Liver (tissue), 9 donors: ENCODE measurements around the gene LAD1. TPM values are rescaled to one million over a fixed set of nuclear protein-coding genes. Genes with fewer than 3 reads are reported as not detected.

ENCODE experiments used
- DNase-seq: peaks from one replicate; pipeline ENCODE4 v3.0.0-alpha.2; 2017; ENCODE audit warnings: low spot score
- H3K27ac ChIP-seq, 2 donors: one replicate each; pipeline ENCODE4 v1.7.0; 2013; ENCODE audit warnings: inconsistent platforms in 2 of 2, low read length in 2 of 2, control low read depth in 1 of 2, low read depth in 1 of 2, mild to moderate bottlenecking in 1 of 2
- H3K27me3 ChIP-seq, 4 donors: one replicate each; pipeline versions ENCODE4 v1.6.1 to v1.7.0; 2013; ENCODE audit warnings: low read length in 3 of 4, inconsistent platforms in 1 of 4, mild to moderate bottlenecking in 1 of 4, moderate library complexity in 1 of 4; ENCODE audit not compliant: control insufficient read depth in 4 of 4, insufficient read depth in 4 of 4
- H3K36me3 ChIP-seq, 4 donors: one replicate each; pipeline versions ENCODE4 v1.6.1 to v1.7.0; 2013; ENCODE audit warnings: low read length in 3 of 4, mild to moderate bottlenecking in 3 of 4, low read depth in 1 of 4, moderate library complexity in 1 of 4; ENCODE audit not compliant: control insufficient read depth in 4 of 4, insufficient read depth in 3 of 4
- H3K4me1 ChIP-seq, 4 donors: one replicate each; pipeline versions ENCODE4 v1.6.1 to v1.7.0; 2013; ENCODE audit warnings: low read length in 3 of 4, mild to moderate bottlenecking in 3 of 4, moderate library complexity in 1 of 4; ENCODE audit not compliant: control insufficient read depth in 4 of 4, insufficient read depth in 4 of 4
- H3K4me3 ChIP-seq, 3 donors: one replicate each; pipeline versions ENCODE4 v1.6.1 to v1.7.0; 2013; ENCODE audit warnings: low read length in 3 of 3, control low read depth in 1 of 3, low read depth in 1 of 3, mild to moderate bottlenecking in 1 of 3
- H3K9ac ChIP-seq, 2 donors: one replicate each; pipeline ENCODE4 v1.7.0; 2013; ENCODE audit warnings: low read length in 2 of 2, mild to moderate bottlenecking in 2 of 2, moderate library complexity in 2 of 2, control low read depth in 1 of 2, low read depth in 1 of 2
- H3K9me3 ChIP-seq, 4 donors: one replicate each; pipeline versions ENCODE4 v1.6.1 to v1.7.0; 2013; ENCODE audit warnings: low read length in 3 of 4; ENCODE audit not compliant: control insufficient read depth in 4 of 4
- ATF3 ChIP-seq: IDR thresholded peaks from 2 replicates; pipeline ENCODE4 v1.6.1; 2016; ENCODE audit warnings: antibody characterized with exemption
- EGR1 ChIP-seq, 2 donors: IDR thresholded peaks; 2 replicates each; pipeline ENCODE4 v1.6.1; 2016 to 2018; ENCODE audit warnings: antibody characterized with exemption in 2 of 2, low read depth in 2 of 2
- FOXA1 ChIP-seq: IDR thresholded peaks from 2 replicates; pipeline ENCODE4 v1.6.1; 2016; ENCODE audit warnings: antibody characterized with exemption
- FOXA2 ChIP-seq: IDR thresholded peaks from 2 replicates; pipeline ENCODE4 v1.6.1; 2016; ENCODE audit warnings: antibody characterized with exemption
- GABPA ChIP-seq, 2 donors: IDR thresholded peaks in 1 of 2; conservative IDR thresholded peaks in 1 of 2; 2 replicates each; pipeline ENCODE4 v1.6.1; 2016; ENCODE audit warnings: antibody characterized with exemption in 2 of 2, mild to moderate bottlenecking in 1 of 2, moderate library complexity in 1 of 2
- HNF4A ChIP-seq, 2 donors: conservative IDR thresholded peaks; 2 replicates each; pipeline ENCODE4 v1.6.1; 2016; ENCODE audit warnings: antibody characterized with exemption in 2 of 2, mild to moderate bottlenecking in 2 of 2
- HNF4G ChIP-seq: IDR thresholded peaks from 2 replicates; pipeline ENCODE4 v1.6.1; 2016; ENCODE audit warnings: antibody characterized with exemption
- JUND ChIP-seq, 2 donors: IDR thresholded peaks; 2 replicates each; pipeline ENCODE4 v1.6.1; 2016; ENCODE audit warnings: antibody characterized with exemption in 2 of 2
- NR2F2 ChIP-seq: IDR thresholded peaks from 2 replicates; pipeline ENCODE4 v1.6.1; 2016; ENCODE audit warnings: antibody characterized with exemption
- RAD21 ChIP-seq, 2 donors: IDR thresholded peaks; 2 replicates each; pipeline ENCODE4 v1.6.1; 2016; ENCODE audit warnings: antibody characterized with exemption in 2 of 2, mild to moderate bottlenecking in 2 of 2
- REST ChIP-seq: IDR thresholded peaks from 2 replicates; pipeline ENCODE4 v1.6.1; 2016; ENCODE audit warnings: antibody characterized with exemption, mild to moderate bottlenecking
- RXRA ChIP-seq, 2 donors: IDR thresholded peaks; 2 replicates each; pipeline ENCODE4 v1.6.1; 2017 to 2018; ENCODE audit warnings: antibody characterized with exemption in 2 of 2, mild to moderate bottlenecking in 1 of 2
- SP1 ChIP-seq: IDR thresholded peaks from 2 replicates; pipeline ENCODE4 v1.6.1; 2018; ENCODE audit warnings: antibody characterized with exemption, mild to moderate bottlenecking
- TAF1 ChIP-seq: conservative IDR thresholded peaks from 2 replicates; pipeline ENCODE4 v1.6.1; 2016; ENCODE audit warnings: antibody characterized with exemption, mild to moderate bottlenecking
- YY1 ChIP-seq: IDR thresholded peaks from 2 replicates; pipeline ENCODE4 v1.6.1; 2016; ENCODE audit warnings: antibody characterized with exemption, mild to moderate bottlenecking
- ZBTB33 ChIP-seq: IDR thresholded peaks from 2 replicates; pipeline ENCODE4 v1.6.1; 2016; ENCODE audit warnings: antibody characterized with exemption
- WGBS: extraction: QIAGEN DNeasy Blood & Tissue Kit; methylation state at CpG from one replicate; pipeline ENCODE4 v1.1.7; 2013; 5-methylcytosine and 5-hydroxymethylcytosine counted together
- polyA plus RNA-seq, 2 donors: library from polyadenylated mRNA; stranded (reverse) in 1 of 2; unstranded in 1 of 2; fragments of 200-250 nt in 1 of 2; fragments of >200 nt in 1 of 2; fragmentation: Nextera tagmentation in 1 of 2; extraction: Ambion mirVana in 1 of 2; gene quantifications; one replicate each; pipeline versions ENCODE4 v1.2.1 to v1.2.3, GENCODE V29; 2013 to 2015
- total RNA-seq, 2 donors: library from RNA; depleted of rRNA; stranded (reverse); fragments of >200 nt; gene quantifications; one replicate each; pipeline ENCODE4 v1.2.3, GENCODE V29; 2014
- TF ChIP-seq, protein P1 (sequence below): fragments of 150-350 bp; IDR thresholded peaks from 2 replicates; pipeline ENCODE4 v1.5.1; 2017; ENCODE audit warnings: improper control_type of control experiment, low read depth, low read length; ENCODE audit not compliant: missing input control
- TF ChIP-seq, protein P2 (sequence below): IDR thresholded peaks from 2 replicates; pipeline ENCODE4 v1.6.1; 2016; ENCODE audit warnings: antibody characterized with exemption
- donor health status: healthy.
- donor health status: healthy.
- donor health status: healthy.
- donor health status: healthy.
- donor health status: healthy.

LAD1 gene
- total and polyA plus RNA-seq, 4 donors, result 3.4 to 13.7 (median 8.5) TPM

GRCh38 chr1:201379733-201380242 lies 19.3 kb downstream of the LAD1 start:
- no peaks in the 10 kb centered on the region for H3K9me3 ChIP-seq
- H3K4me3 ChIP-seq, result no peak overlapping the region
- H3K36me3 ChIP-seq, result peaks cover 0 to 5% (median 4%) of the 10 kb centered on the region in 4 donors
- no peak overlapping the region for H3K27ac ChIP-seq
- H3K27me3 ChIP-seq, result peaks cover 0 to 5% (median 0%) of the 10 kb centered on the region in 4 donors
- TF ChIP-seq REST, result no peak
- DNase-seq, result no peak
- no peak overlapping the region for H3K9ac ChIP-seq
- H3K4me1 ChIP-seq, result no peaks in the 10 kb centered on the region
- 76% methylated on average over 9 of the region's 9 CpGs for WGBS

GRCh38 chr1:201378804-201379203 lies 20.3 kb downstream of the LAD1 start:
- peaks cover 0 to 5% (median under 1%) of the 10 kb centered on the region in 4 donors for H3K27me3 ChIP-seq
- TF ChIP-seq RXRA (IDR thresholded peaks at IDR 0.05) (no peak), JUND (IDR thresholded peaks at IDR 0.05) (no peak), SP1 (no peak), YY1 (no peak), HNF4A (conservative IDR thresholded peaks at IDR 0.05) (no peak), GABPA (IDR thresholded peaks at IDR 0.05 in 1 of 2, conservative IDR thresholded peaks at IDR 0.05 in 1 of 2) (no peak), EGR1 (IDR thresholded peaks at IDR 0.05; ENCODE audit: low read depth in 2 of 2) (no peak), ZBTB33 (no peak), HNF4G (no peak), FOXA1 (no peak), ATF3 (no peak), FOXA2 (no peak), REST (no peak), RAD21 (IDR thresholded peaks at IDR 0.05) (no peak), TAF1 (no peak), NR2F2 (no peak)
- TF ChIP-seq, protein P1, sequence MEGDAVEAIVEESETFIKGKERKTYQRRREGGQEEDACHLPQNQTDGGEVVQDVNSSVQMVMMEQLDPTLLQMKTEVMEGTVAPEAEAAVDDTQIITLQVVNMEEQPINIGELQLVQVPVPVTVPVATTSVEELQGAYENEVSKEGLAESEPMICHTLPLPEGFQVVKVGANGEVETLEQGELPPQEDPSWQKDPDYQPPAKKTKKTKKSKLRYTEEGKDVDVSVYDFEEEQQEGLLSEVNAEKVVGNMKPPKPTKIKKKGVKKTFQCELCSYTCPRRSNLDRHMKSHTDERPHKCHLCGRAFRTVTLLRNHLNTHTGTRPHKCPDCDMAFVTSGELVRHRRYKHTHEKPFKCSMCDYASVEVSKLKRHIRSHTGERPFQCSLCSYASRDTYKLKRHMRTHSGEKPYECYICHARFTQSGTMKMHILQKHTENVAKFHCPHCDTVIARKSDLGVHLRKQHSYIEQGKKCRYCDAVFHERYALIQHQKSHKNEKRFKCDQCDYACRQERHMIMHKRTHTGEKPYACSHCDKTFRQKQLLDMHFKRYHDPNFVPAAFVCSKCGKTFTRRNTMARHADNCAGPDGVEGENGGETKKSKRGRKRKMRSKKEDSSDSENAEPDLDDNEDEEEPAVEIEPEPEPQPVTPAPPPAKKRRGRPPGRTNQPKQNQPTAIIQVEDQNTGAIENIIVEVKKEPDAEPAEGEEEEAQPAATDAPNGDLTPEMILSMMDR, result no peak
- TF ChIP-seq, protein P2, sequence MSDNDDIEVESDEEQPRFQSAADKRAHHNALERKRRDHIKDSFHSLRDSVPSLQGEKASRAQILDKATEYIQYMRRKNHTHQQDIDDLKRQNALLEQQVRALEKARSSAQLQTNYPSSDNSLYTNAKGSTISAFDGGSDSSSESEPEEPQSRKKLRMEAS, result no peak
- H3K9me3 ChIP-seq, result no peaks in the 10 kb centered on the region
- no peak overlapping the region for H3K27ac ChIP-seq
- H3K36me3 ChIP-seq, result peaks cover 0 to 5% (median 1%) of the 10 kb centered on the region in 4 donors
- DNase-seq, result no peak
- H3K4me1 ChIP-seq, result no peaks in the 10 kb centered on the region
- no peak overlapping the region for H3K4me3 ChIP-seq
- 79% methylated on average over 6 of the region's 6 CpGs for WGBS
- no peak overlapping the region for H3K9ac ChIP-seq
